GOT3 (cell line): ENCODE data around the gene UBASH3A.
"Not testable (repeated sequence)": the region's sequence is repeated elsewhere in the genome, so short reads cannot be mapped to it uniquely, and the experiment has no call there.

ENCODE experiments used
- DNase-seq: peaks from one replicate; lab custom pipeline; 2025; ENCODE audit warnings: mixed read lengths; lab: John Stamatoyannopoulos, UW

The UBASH3A gene

GRCh38 chr21:42390696-42391095, 13.0 kb upstream of the UBASH3A start:
- DNase-seq, result no peak

- DNase-seq, result no peak
Observed at GRCh38 chr21:42391297-42391696, 12.4 kb upstream of the UBASH3A start.

GRCh38 chr21:42392731-42393442, 10.8 kb upstream of the UBASH3A start:
- DNase-seq, result no peak

GRCh38 chr21:42393443-42393950, 10.2 kb upstream of the UBASH3A start:
- DNase-seq, result no peak

GRCh38 chr21:42395302-42395701, 8.4 kb upstream of the UBASH3A start:
- no peak for DNase-seq

- no peak for DNase-seq
Observed at GRCh38 chr21:42395905-42396651, 7.6 kb upstream of the UBASH3A start, which contains the start of gene TMPRSS3. Gene TMPRSS3, minus strand, starts transcription at chr21:42396052. Its CDS starts 635 bp downstream, at chr21:42395417.

- DNase-seq, result no peak
Observed at GRCh38 chr21:42396799-42397745, 6.6 kb upstream of the UBASH3A start.

GRCh38 chr21:42397746-42398394, 5.8 kb upstream of the UBASH3A start:
- DNase-seq, result no peak

- no peak for DNase-seq
Observed at GRCh38 chr21:42398436-42399028, 5.2 kb upstream of the UBASH3A start.

GRCh38 chr21:42400525-42400924, 3.2 kb upstream of the UBASH3A start:
- no peak for DNase-seq

- DNase-seq, result no peak
Observed at GRCh38 chr21:42401154-42401553, 2.5 kb upstream of the UBASH3A start.

- no peak for DNase-seq
Observed at GRCh38 chr21:42401820-42402251, 1.9 kb upstream of the UBASH3A start.

- DNase-seq, result no peak
Observed at GRCh38 chr21:42404539-42404938, 837 bp downstream of the UBASH3A start.

- DNase-seq, result no peak
Observed at GRCh38 chr21:42405064-42406013, 1.6 kb downstream of the UBASH3A start.

- no peak for DNase-seq
Observed at GRCh38 chr21:42406201-42406621, 2.5 kb downstream of the UBASH3A start.

GRCh38 chr21:42406866-42407265, 3.2 kb downstream of the UBASH3A start:
- no peak for DNase-seq

- no peak for DNase-seq
Observed at GRCh38 chr21:42407476-42407875, 3.8 kb downstream of the UBASH3A start.

GRCh38 chr21:42408718-42409117, 5.0 kb downstream of the UBASH3A start:
- not testable (repeated sequence) for DNase-seq

GRCh38 chr21:42409366-42409765, 5.7 kb downstream of the UBASH3A start:
- DNase-seq, result no peak
